Lower leg skin (tissue), 4 donors: ENCODE results near the gene ACKR1. TPM values are rescaled to one million over a fixed set of nuclear protein-coding genes. Genes with fewer than 3 reads are reported as not detected.

Source experiments
- DNase-seq, 2 donors: peaks; one replicate each; pipeline ENCODE4 v3.0.0-alpha.2; 2019; ENCODE audit warnings: low spot score in 2 of 2
- H3K4me3 ChIP-seq: fragments of 200-600 bp; sonication (generic); 2 replicates; pipeline ENCODE4 v1.5.1; 2017; ENCODE audit warnings: mild to moderate bottlenecking, low read depth; ENCODE audit not compliant: poor library complexity, severe bottlenecking
- POLR2A ChIP-seq, 2 donors: fragments of 450-650 bp; IDR thresholded peaks; one replicate each; pipeline ENCODE4 v1.6.1; 2016 to 2017; ENCODE audit warnings: antibody characterized with exemption in 2 of 2, mild to moderate bottlenecking in 1 of 2, moderate library complexity in 1 of 2
- WGBS, 2 donors: methylation state at CpG; one replicate each; pipeline ENCODE4 v1.1.5; 2018; 5-methylcytosine and 5-hydroxymethylcytosine counted together
- intact Hi-C: fragments of 100-400 bp; cut with DNase I; formaldehyde crosslinking; loops from one replicate; pipeline ENCODE4 v1.15.0; 2023; ENCODE audit warnings: low total_unique reads
- total RNA-seq, 4 donors: library from RNA; depleted of rRNA; stranded (reverse); fragments of >200 nt; gene quantifications; one replicate each; pipeline ENCODE4 v1.1.0, GENCODE V29; 2016
- TF ChIP-seq, protein P1 (sequence below), 3 donors: fragments of 450-650 bp; IDR thresholded peaks; one replicate each; pipeline ENCODE4 v1.5.1; 2016; ENCODE audit warnings: antibody characterized with exemption in 3 of 3, mild to moderate bottlenecking in 3 of 3, moderate library complexity in 2 of 3

Gene ACKR1
- total RNA-seq, 4 donors from 2014 or later: 17.4 to 104 (median 46.9) TPM

DNA sequence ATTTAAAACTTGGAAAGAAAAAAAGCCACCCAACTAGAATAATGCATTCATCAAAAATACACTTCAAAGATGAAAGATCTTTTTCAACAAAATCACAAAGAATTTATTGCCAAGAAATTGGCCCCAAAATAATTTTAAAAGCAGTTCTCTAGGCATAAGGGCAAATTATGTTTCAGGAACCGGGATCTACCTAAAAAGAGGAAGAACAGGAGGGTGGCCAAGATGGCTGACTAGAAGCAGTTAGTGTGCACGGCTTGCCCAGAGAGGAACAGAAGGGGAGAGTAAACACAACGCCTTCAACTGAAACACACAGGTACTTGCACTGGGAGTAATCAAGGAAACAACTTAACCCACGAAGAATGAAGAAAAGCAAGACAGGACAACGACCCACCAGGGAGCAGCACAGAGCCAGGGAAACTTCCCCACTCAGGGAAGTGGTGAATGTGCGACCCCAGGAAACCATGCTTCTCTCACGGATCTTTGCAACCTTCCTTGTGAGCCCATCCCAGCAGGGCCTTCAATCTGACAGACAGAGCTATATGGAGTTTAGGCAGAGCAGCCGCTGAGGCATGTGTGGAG, 46.1 kb downstream of the ACKR1 start:
- intact Hi-C loops: loop anchor here (5.0 kb wide), 1 partner anchor 557 kb away; no protein-coding TSS in a partner anchor
- WGBS, 2 donors: 67 to 70% methylated on average over 8 of the region's 8 CpGs
- no peak for DNase-seq
- no peak for TF ChIP-seq POLR2A (IDR thresholded peaks at IDR 0.05)
- TF ChIP-seq, protein P1, sequence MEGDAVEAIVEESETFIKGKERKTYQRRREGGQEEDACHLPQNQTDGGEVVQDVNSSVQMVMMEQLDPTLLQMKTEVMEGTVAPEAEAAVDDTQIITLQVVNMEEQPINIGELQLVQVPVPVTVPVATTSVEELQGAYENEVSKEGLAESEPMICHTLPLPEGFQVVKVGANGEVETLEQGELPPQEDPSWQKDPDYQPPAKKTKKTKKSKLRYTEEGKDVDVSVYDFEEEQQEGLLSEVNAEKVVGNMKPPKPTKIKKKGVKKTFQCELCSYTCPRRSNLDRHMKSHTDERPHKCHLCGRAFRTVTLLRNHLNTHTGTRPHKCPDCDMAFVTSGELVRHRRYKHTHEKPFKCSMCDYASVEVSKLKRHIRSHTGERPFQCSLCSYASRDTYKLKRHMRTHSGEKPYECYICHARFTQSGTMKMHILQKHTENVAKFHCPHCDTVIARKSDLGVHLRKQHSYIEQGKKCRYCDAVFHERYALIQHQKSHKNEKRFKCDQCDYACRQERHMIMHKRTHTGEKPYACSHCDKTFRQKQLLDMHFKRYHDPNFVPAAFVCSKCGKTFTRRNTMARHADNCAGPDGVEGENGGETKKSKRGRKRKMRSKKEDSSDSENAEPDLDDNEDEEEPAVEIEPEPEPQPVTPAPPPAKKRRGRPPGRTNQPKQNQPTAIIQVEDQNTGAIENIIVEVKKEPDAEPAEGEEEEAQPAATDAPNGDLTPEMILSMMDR (IDR thresholded peaks at IDR 0.05): no peak
- no peak overlapping the region for H3K4me3 ChIP-seq

Other genes with a start within 250 kb of the ACKR1 start
- 10 to 100 TPM; 47.0 to 72.0 (median 50.8) TPM for gene IFI16, start 195.0 kb upstream of the ACKR1 start, total RNA-seq
- gene AIM2, start 128.1 kb upstream of the ACKR1 start, total RNA-seq: 1 to 10 TPM in 1 of 4 donors, under 1 TPM in 1, not detected in 2; 0.16 to 3.5 TPM
- 10 to 100 TPM in 1 of 4 donors, 1 to 10 TPM in 3; 2.6 to 11.0 (median 6.6) TPM for gene CADM3, start 33.3 kb upstream of the ACKR1 start, total RNA-seq
- gene FCER1A, start 97.5 kb downstream of the ACKR1 start, total RNA-seq: 10 to 100 TPM; 18.6 to 31.1 (median 25.2) TPM
- not detected for gene OR10J4, start 227.3 kb downstream of the ACKR1 start, total RNA-seq
- gene OR10J1, start 234.8 kb downstream of the ACKR1 start, total RNA-seq: not detected